Measurements from ENCODE around the gene KDM3B. TPM values are rescaled to one million over a fixed set of nuclear protein-coding genes. Genes with fewer than 3 reads are reported as not detected.

KDM3B gene
- total and polyA plus RNA-seq, 2 of the 8 experiments (the other 6 are each of a cell fraction or from before 2014, with no cell fraction given) = 27.1 to 78.1 TPM

GRCh38 chr5:138425079-138425478, 72.6 kb downstream of the KDM3B start (continued):
- TF ChIP-seq RXRA (IDR thresholded peaks at IDR 0.05; ENCODE audit: insufficient read depth, low read depth, low read length) (no peak), JUND (IDR thresholded peaks at IDR 0.05; ENCODE audit: low read length) (no peak), ASH2L (IDR thresholded peaks at IDR 0.05; ENCODE audit: low read length) (no peak), NANOG (IDR thresholded peaks at IDR 0.05; ENCODE audit: insufficient read depth, low read depth, low read length, poor library complexity, severe bottlenecking) (no peak), YY1 (IDR thresholded peaks at IDR 0.05; ENCODE audit: low read depth, low read length) (no peak), TAF7 (optimal IDR thresholded peaks at IDR 0.05; ENCODE audit: borderline replicate concordance, low read depth, low read length) (no peak)
- TF ChIP-seq, protein P1, sequence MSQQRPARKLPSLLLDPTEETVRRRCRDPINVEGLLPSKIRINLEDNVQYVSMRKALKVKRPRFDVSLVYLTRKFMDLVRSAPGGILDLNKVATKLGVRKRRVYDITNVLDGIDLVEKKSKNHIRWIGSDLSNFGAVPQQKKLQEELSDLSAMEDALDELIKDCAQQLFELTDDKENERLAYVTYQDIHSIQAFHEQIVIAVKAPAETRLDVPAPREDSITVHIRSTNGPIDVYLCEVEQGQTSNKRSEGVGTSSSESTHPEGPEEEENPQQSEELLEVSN (IDR thresholded peaks at IDR 0.05) = no peak

Data from H1 (cell line).